ENCODE data around the gene YWHAG.
"Not testable (repeated sequence)": the region's sequence is repeated elsewhere in the genome, so short reads cannot be mapped to it uniquely, and the experiment has no call there.

YWHAG gene

GRCh38 chr7:76358481-76359110, at the start of gene YWHAG:
TSS of gene YWHAG (minus strand) at chr7:76358991. CDS start at chr7:76358808, 183 bp downstream.
- peak within 1 kb of the TSS; percentile 91 for H3K4me3 ChIP-seq (ENCODE audit: low read depth, low read length)
- H3K36me3 ChIP-seq (ENCODE audit: control insufficient read depth, insufficient read depth, low read length), result peaks cover 42% of the 10 kb centered on the region
- peak within 1 kb of the TSS; percentile 98 for H3K9ac ChIP-seq (ENCODE audit: low read length)
- no peaks in the 10 kb centered on the region for H3K27me3 ChIP-seq (ENCODE audit: control insufficient read depth, insufficient read depth, low read length)
- H3K9me3 ChIP-seq (ENCODE audit: control insufficient read depth, insufficient read depth, low read depth, low read length), result peaks cover 9% of the 10 kb centered on the region; the same call in 1 of the 2 replicates
- H3K27ac ChIP-seq (ENCODE audit: low read depth, low read length), result peak within 1 kb of the TSS; percentile 98
- H3K4me1 ChIP-seq (ENCODE audit: control insufficient read depth, insufficient read depth, low read length), result peaks cover 10% of the 10 kb centered on the region

GRCh38 chr7:76408121-76408560, 49.4 kb upstream of the YWHAG start:
- Histone ChIP-seq H3K9ac (ENCODE audit: low read length) (no peak overlapping the region), H3K36me3 (ENCODE audit: control insufficient read depth, insufficient read depth, low read length) (no peaks in the 10 kb centered on the region), H3K4me1 (ENCODE audit: control insufficient read depth, insufficient read depth, low read length) (peaks cover 14% of the 10 kb centered on the region; the same call in 1 of the 2 replicates), H3K27me3 (ENCODE audit: control insufficient read depth, insufficient read depth, low read length) (no peaks in the 10 kb centered on the region), H3K27ac (ENCODE audit: low read depth, low read length) (no peak overlapping the region), H3K9me3 (ENCODE audit: control insufficient read depth, insufficient read depth, low read depth, low read length) (no peaks in the 10 kb centered on the region), H3K4me3 (ENCODE audit: low read depth, low read length) (no peak overlapping the region)

GRCh38 chr7:76407718-76408117, 48.9 kb upstream of the YWHAG start:
- Histone ChIP-seq H3K27me3 (ENCODE audit: control insufficient read depth, insufficient read depth, low read length) (no peaks in the 10 kb centered on the region), H3K9ac (ENCODE audit: low read length) (no peak overlapping the region), H3K36me3 (ENCODE audit: control insufficient read depth, insufficient read depth, low read length) (no peaks in the 10 kb centered on the region), H3K4me3 (ENCODE audit: low read depth, low read length) (no peak overlapping the region), H3K4me1 (ENCODE audit: control insufficient read depth, insufficient read depth, low read length) (peaks cover 14% of the 10 kb centered on the region; the same call in 1 of the 2 replicates), H3K9me3 (ENCODE audit: control insufficient read depth, insufficient read depth, low read depth, low read length) (no peaks in the 10 kb centered on the region), H3K27ac (ENCODE audit: low read depth, low read length) (no peak overlapping the region)

- no peaks in the 10 kb centered on the region for H3K9me3 ChIP-seq (ENCODE audit: control insufficient read depth, insufficient read depth, low read depth, low read length)
- peaks cover 14% of the 10 kb centered on the region; the same call in 1 of the 2 replicates for H3K4me1 ChIP-seq (ENCODE audit: control insufficient read depth, insufficient read depth, low read length)
- no peak overlapping the region for H3K27ac ChIP-seq (ENCODE audit: low read depth, low read length)
- H3K4me3 ChIP-seq (ENCODE audit: low read depth, low read length), result no peak overlapping the region
- H3K27me3 ChIP-seq (ENCODE audit: control insufficient read depth, insufficient read depth, low read length), result no peaks in the 10 kb centered on the region
- no peak overlapping the region for H3K9ac ChIP-seq (ENCODE audit: low read length)
- H3K36me3 ChIP-seq (ENCODE audit: control insufficient read depth, insufficient read depth, low read length), result no peaks in the 10 kb centered on the region
Measured at GRCh38 chr7:76405738-76406137, 46.9 kb upstream of the YWHAG start.

GRCh38 chr7:76403780-76404494, 45.1 kb upstream of the YWHAG start:
- H3K27ac ChIP-seq (ENCODE audit: low read depth, low read length), result no peak overlapping the region
- no peaks in the 10 kb centered on the region for H3K36me3 ChIP-seq (ENCODE audit: control insufficient read depth, insufficient read depth, low read length)
- H3K9me3 ChIP-seq (ENCODE audit: control insufficient read depth, insufficient read depth, low read depth, low read length), result no peaks in the 10 kb centered on the region
- no peaks in the 10 kb centered on the region for H3K27me3 ChIP-seq (ENCODE audit: control insufficient read depth, insufficient read depth, low read length)
- H3K4me1 ChIP-seq (ENCODE audit: control insufficient read depth, insufficient read depth, low read length), result peaks cover 10% of the 10 kb centered on the region; the same call in 1 of the 2 replicates
- no peak overlapping the region for H3K4me3 ChIP-seq (ENCODE audit: low read depth, low read length)
- H3K9ac ChIP-seq (ENCODE audit: low read length), result no peak overlapping the region

GRCh38 chr7:76403097-76403496, 44.3 kb upstream of the YWHAG start:
- not testable (repeated sequence) for H3K9me3 ChIP-seq (ENCODE audit: control insufficient read depth, insufficient read depth, low read depth, low read length); H3K27ac ChIP-seq (ENCODE audit: low read depth, low read length); H3K27me3 ChIP-seq (ENCODE audit: control insufficient read depth, insufficient read depth, low read length); H3K36me3 ChIP-seq (ENCODE audit: control insufficient read depth, insufficient read depth, low read length); H3K4me3 ChIP-seq (ENCODE audit: low read depth, low read length); H3K4me1 ChIP-seq (ENCODE audit: control insufficient read depth, insufficient read depth, low read length); H3K9ac ChIP-seq (ENCODE audit: low read length)

- Histone ChIP-seq H3K9ac (ENCODE audit: low read length) (no peak overlapping the region), H3K9me3 (ENCODE audit: control insufficient read depth, insufficient read depth, low read depth, low read length) (no peaks in the 10 kb centered on the region), H3K27ac (ENCODE audit: low read depth, low read length) (no peak overlapping the region), H3K27me3 (ENCODE audit: control insufficient read depth, insufficient read depth, low read length) (peaks cover 5% of the 10 kb centered on the region; the same call in 1 of the 2 replicates), H3K4me3 (ENCODE audit: low read depth, low read length) (no peak overlapping the region), H3K4me1 (ENCODE audit: control insufficient read depth, insufficient read depth, low read length) (peaks cover 19% of the 10 kb centered on the region), H3K36me3 (ENCODE audit: control insufficient read depth, insufficient read depth, low read length) (no peaks in the 10 kb centered on the region)
Measured at GRCh38 chr7:76400248-76400647, 41.5 kb upstream of the YWHAG start.

- Histone ChIP-seq H3K4me3 (ENCODE audit: low read depth, low read length) (peak overlapping the region; percentile 45; the same call in 1 of the 2 replicates), H3K9ac (ENCODE audit: low read length) (no peak overlapping the region), H3K4me1 (ENCODE audit: control insufficient read depth, insufficient read depth, low read length) (peaks cover 26% of the 10 kb centered on the region), H3K27me3 (ENCODE audit: control insufficient read depth, insufficient read depth, low read length) (peaks cover 5% of the 10 kb centered on the region; the same call in 1 of the 2 replicates), H3K9me3 (ENCODE audit: control insufficient read depth, insufficient read depth, low read depth, low read length) (no peaks in the 10 kb centered on the region), H3K27ac (ENCODE audit: low read depth, low read length) (no peak overlapping the region), H3K36me3 (ENCODE audit: control insufficient read depth, insufficient read depth, low read length) (no peaks in the 10 kb centered on the region)
Measured at GRCh38 chr7:76397409-76398183, 38.8 kb upstream of the YWHAG start.

- peaks cover 5% of the 10 kb centered on the region; the same call in 1 of the 2 replicates for H3K27me3 ChIP-seq (ENCODE audit: control insufficient read depth, insufficient read depth, low read length)
- peaks cover 29% of the 10 kb centered on the region for H3K4me1 ChIP-seq (ENCODE audit: control insufficient read depth, insufficient read depth, low read length)
- no peak overlapping the region for H3K4me3 ChIP-seq (ENCODE audit: low read depth, low read length)
- H3K9me3 ChIP-seq (ENCODE audit: control insufficient read depth, insufficient read depth, low read depth, low read length), result no peaks in the 10 kb centered on the region
- H3K9ac ChIP-seq (ENCODE audit: low read length), result no peak overlapping the region
- H3K36me3 ChIP-seq (ENCODE audit: control insufficient read depth, insufficient read depth, low read length), result no peaks in the 10 kb centered on the region
- H3K27ac ChIP-seq (ENCODE audit: low read depth, low read length), result no peak overlapping the region
Measured at GRCh38 chr7:76396864-76397263, 38.1 kb upstream of the YWHAG start.

- peaks cover 29% of the 10 kb centered on the region for H3K4me1 ChIP-seq (ENCODE audit: control insufficient read depth, insufficient read depth, low read length)
- H3K27ac ChIP-seq (ENCODE audit: low read depth, low read length), result no peak overlapping the region
Measured at GRCh38 chr7:76395965-76396726, 37.4 kb upstream of the YWHAG start.

More at GRCh38 chr7:76395965-76396726, 37.4 kb upstream of the YWHAG start:
- no peaks in the 10 kb centered on the region for H3K36me3 ChIP-seq (ENCODE audit: control insufficient read depth, insufficient read depth, low read length)
- H3K9ac ChIP-seq (ENCODE audit: low read length), result no peak overlapping the region
- H3K4me3 ChIP-seq (ENCODE audit: low read depth, low read length), result no peak overlapping the region
- H3K27me3 ChIP-seq (ENCODE audit: control insufficient read depth, insufficient read depth, low read length), result peaks cover 5% of the 10 kb centered on the region; the same call in 1 of the 2 replicates
- H3K9me3 ChIP-seq (ENCODE audit: control insufficient read depth, insufficient read depth, low read depth, low read length), result no peaks in the 10 kb centered on the region

Measured in HUES6 (cell line).